HUES48 (cell line): Measurements from ENCODE around the gene PRR27.
"Not testable (repeated sequence)": the region's sequence is repeated elsewhere in the genome, so short reads cannot be mapped to it uniquely, and the experiment has no call there.

Experiments
- H3K27ac ChIP-seq: one replicate; pipeline ENCODE4 v1.7.0; 2013; ENCODE audit warnings: low read depth, low read length, inconsistent platforms
- H3K27me3 ChIP-seq: 2 replicates; pipeline ENCODE4 v1.6.1; 2013; ENCODE audit warnings: mild to moderate bottlenecking, low read length; ENCODE audit not compliant: control insufficient read depth, insufficient read depth
- H3K36me3 ChIP-seq: 2 replicates; pipeline ENCODE4 v1.6.1; 2013; ENCODE audit warnings: low read length; ENCODE audit not compliant: control insufficient read depth, insufficient read depth
- H3K4me1 ChIP-seq: 2 replicates; pipeline ENCODE4 v1.6.1; 2013; ENCODE audit warnings: mild to moderate bottlenecking, low read length; ENCODE audit not compliant: control insufficient read depth, insufficient read depth
- H3K4me3 ChIP-seq: 2 replicates; pipeline ENCODE4 v1.5.1; 2013; ENCODE audit warnings: mild to moderate bottlenecking, low read depth, low read length
- H3K9ac ChIP-seq: 2 replicates; pipeline ENCODE4 v1.6.1; 2013; ENCODE audit warnings: mild to moderate bottlenecking, low read depth, low read length, moderate library complexity
- H3K9me3 ChIP-seq: 2 replicates; pipeline ENCODE4 v1.6.1; 2013; ENCODE audit warnings: low read length; ENCODE audit not compliant: control insufficient read depth, insufficient read depth

PRR27 gene

GRCh38 chr4:70196857-70197256 lies 42.8 kb downstream of the PRR27 start:
- Histone ChIP-seq H3K9ac (no peak overlapping the region), H3K4me1 (peaks cover 9% of the 10 kb centered on the region), H3K27ac (no peak overlapping the region), H3K27me3 (no peaks in the 10 kb centered on the region), H3K36me3 (no peaks in the 10 kb centered on the region), H3K9me3 (no peaks in the 10 kb centered on the region), H3K4me3 (no peak overlapping the region)

GRCh38 chr4:70197842-70198241 lies 43.8 kb downstream of the PRR27 start:
- H3K36me3 ChIP-seq: no peaks in the 10 kb centered on the region
- H3K27ac ChIP-seq: no peak overlapping the region
- H3K9me3 ChIP-seq: no peaks in the 10 kb centered on the region
- H3K27me3 ChIP-seq: no peaks in the 10 kb centered on the region
- H3K9ac ChIP-seq: no peak overlapping the region; the same call in 1 of the 2 replicates
- H3K4me1 ChIP-seq: peaks cover 9% of the 10 kb centered on the region
- H3K4me3 ChIP-seq: no peak overlapping the region

DNA sequence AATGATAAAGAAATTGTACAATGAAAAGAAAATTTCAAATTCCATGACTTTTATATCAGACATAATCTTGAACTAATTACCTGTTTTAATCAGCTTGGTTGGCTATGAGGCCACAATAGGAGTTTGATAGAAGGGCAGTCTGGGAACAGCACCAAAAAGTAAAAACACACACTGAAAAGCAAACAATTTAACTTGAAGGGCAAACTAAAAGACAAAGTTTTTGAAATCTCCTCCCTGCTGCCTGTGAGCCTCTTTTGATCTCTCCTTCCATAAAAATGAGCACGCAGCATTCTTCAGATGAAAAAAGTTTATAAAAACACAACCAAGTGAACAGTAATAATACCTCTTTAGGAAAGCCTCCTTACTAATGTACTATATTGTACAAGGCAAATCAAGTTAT lies 49.6 kb downstream of the PRR27 start:
- no peak overlapping the region for H3K27ac ChIP-seq
- no peak overlapping the region for H3K4me3 ChIP-seq
- H3K36me3 ChIP-seq: no peaks in the 10 kb centered on the region
- no peak overlapping the region for H3K9ac ChIP-seq
- no peaks in the 10 kb centered on the region; the same call in 1 of the 2 replicates for H3K4me1 ChIP-seq
- no peaks in the 10 kb centered on the region for H3K9me3 ChIP-seq
- H3K27me3 ChIP-seq: no peaks in the 10 kb centered on the region

GRCh38 chr4:70212752-70213151 lies 58.7 kb downstream of the PRR27 start:
- not testable (repeated sequence) for H3K9ac ChIP-seq

More at GRCh38 chr4:70212752-70213151, 58.7 kb downstream of the PRR27 start:
- not testable (repeated sequence) for H3K36me3 ChIP-seq, H3K4me3 ChIP-seq, H3K4me1 ChIP-seq, H3K27ac ChIP-seq, H3K9me3 ChIP-seq, H3K27me3 ChIP-seq
